Right lobe of liver (tissue), 4 donors: ENCODE measurements around the gene TREH.

Experiments
- POLR2A ChIP-seq: fragments of 450-650 bp; IDR thresholded peaks from one replicate; pipeline ENCODE4 v1.6.1; 2017; ENCODE audit warnings: antibody characterized with exemption, mild to moderate bottlenecking
- TF ChIP-seq, protein P1 (sequence below), 4 donors: fragments of 200-600 bp in 3 of 4; fragments of 450-650 bp in 1 of 4; IDR thresholded peaks; one replicate each; pipeline versions ENCODE4 v1.5.1 to v1.8.0; 2016 to 2022; ENCODE audit warnings: antibody characterized with exemption in 4 of 4, mild to moderate bottlenecking in 2 of 4
- donor health status: DM: no; HTN: no; CAD: no.
- donor health status: DM: no; HTN: no; CAD: no.
- donor health status: DM: no; HTN: yes; CAD: no.

DNA sequence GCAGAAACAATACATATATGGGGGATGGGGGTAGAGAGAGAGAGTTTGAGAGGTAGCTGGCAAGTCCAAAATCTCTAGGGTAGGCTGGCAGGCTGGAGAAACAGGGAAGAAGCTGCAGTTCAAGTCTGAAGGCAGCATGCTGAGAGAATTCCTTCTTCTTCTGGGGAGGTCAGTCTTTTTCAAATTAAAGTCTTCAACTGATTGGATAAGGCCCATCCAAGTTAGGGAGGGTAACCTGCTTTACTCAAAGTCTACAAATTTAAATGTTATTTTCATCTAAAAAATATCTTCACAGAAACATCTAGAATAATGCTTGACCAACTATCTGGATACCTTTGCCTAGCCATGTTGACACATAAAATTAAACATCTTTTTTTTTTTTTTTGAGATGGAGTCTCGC lies 2.9 kb upstream of the TREH start:
- TF ChIP-seq, protein P1, sequence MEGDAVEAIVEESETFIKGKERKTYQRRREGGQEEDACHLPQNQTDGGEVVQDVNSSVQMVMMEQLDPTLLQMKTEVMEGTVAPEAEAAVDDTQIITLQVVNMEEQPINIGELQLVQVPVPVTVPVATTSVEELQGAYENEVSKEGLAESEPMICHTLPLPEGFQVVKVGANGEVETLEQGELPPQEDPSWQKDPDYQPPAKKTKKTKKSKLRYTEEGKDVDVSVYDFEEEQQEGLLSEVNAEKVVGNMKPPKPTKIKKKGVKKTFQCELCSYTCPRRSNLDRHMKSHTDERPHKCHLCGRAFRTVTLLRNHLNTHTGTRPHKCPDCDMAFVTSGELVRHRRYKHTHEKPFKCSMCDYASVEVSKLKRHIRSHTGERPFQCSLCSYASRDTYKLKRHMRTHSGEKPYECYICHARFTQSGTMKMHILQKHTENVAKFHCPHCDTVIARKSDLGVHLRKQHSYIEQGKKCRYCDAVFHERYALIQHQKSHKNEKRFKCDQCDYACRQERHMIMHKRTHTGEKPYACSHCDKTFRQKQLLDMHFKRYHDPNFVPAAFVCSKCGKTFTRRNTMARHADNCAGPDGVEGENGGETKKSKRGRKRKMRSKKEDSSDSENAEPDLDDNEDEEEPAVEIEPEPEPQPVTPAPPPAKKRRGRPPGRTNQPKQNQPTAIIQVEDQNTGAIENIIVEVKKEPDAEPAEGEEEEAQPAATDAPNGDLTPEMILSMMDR (IDR thresholded peaks at IDR 0.05) = no peak
- no peak for TF ChIP-seq POLR2A
